Stomach (tissue), 4 donors: Measurements from ENCODE around the gene MINK1.

Experiments used
- CTCF ChIP-seq, 7 experiments: fragments of 450-650 bp in 4 of 7; fragments of 200-600 bp in 3 of 7; sonication (generic) in 3 of 7; IDR thresholded peaks; one replicate each; pipeline ENCODE4 v1.5.1; 2016 to 2019; ENCODE audit warnings: antibody characterized with exemption in 7 of 7, control low read depth in 2 of 7, mild to moderate bottlenecking in 1 of 7
- EP300 ChIP-seq: sonication (generic); formaldehyde crosslinking; IDR thresholded peaks from one replicate; pipeline ENCODE4 v1.6.1; 2017; ENCODE audit warnings: antibody characterized with exemption
- POLR2A ChIP-seq, 4 donors: fragments of 450-650 bp; IDR thresholded peaks; one replicate each; pipeline ENCODE4 v1.6.1; 2016; ENCODE audit warnings: antibody characterized with exemption in 4 of 4, control low read depth in 2 of 4, mild to moderate bottlenecking in 1 of 4, moderate library complexity in 1 of 4
- POLR2AphosphoS5 ChIP-seq, 3 donors: sonication (generic); formaldehyde crosslinking; IDR thresholded peaks; one replicate each; pipeline ENCODE4 v1.6.1; 2016; ENCODE audit warnings: antibody characterized with exemption in 3 of 3

GRCh38 chr17:4884489-4884888 lies 51.3 kb downstream of the MINK1 start:
- no peak for TF ChIP-seq CTCF (IDR thresholded peaks at IDR 0.05)
- no peak for TF ChIP-seq POLR2A (IDR thresholded peaks at IDR 0.05)
- no peak for TF ChIP-seq EP300
- TF ChIP-seq POLR2AphosphoS5 (IDR thresholded peaks at IDR 0.05) = no peak
